Duodenal mucosa (tissue), 2 donors: ENCODE results near the gene LTN1.
"Not testable (repeated sequence)": the region's sequence is repeated elsewhere in the genome, so short reads cannot be mapped to it uniquely, and the experiment has no call there.

Experiments used
- H3K27ac ChIP-seq: one replicate; pipeline ENCODE4 v1.7.0; 2013; ENCODE audit warnings: low read depth, low read length
- H3K27me3 ChIP-seq, 2 donors: one replicate each; pipeline ENCODE4 v1.7.0; 2013; ENCODE audit warnings: low read length in 2 of 2, control low read depth in 1 of 2; ENCODE audit not compliant: insufficient read depth in 2 of 2, control insufficient read depth in 1 of 2
- H3K36me3 ChIP-seq, 2 donors: one replicate each; pipeline ENCODE4 v1.7.0; 2013; ENCODE audit warnings: low read length in 2 of 2, control low read depth in 1 of 2; ENCODE audit not compliant: insufficient read depth in 2 of 2, control insufficient read depth in 1 of 2
- H3K4me1 ChIP-seq, 2 donors: one replicate each; pipeline ENCODE4 v1.7.0; 2013; ENCODE audit warnings: low read length in 2 of 2, control low read depth in 1 of 2; ENCODE audit not compliant: insufficient read depth in 2 of 2, control insufficient read depth in 1 of 2
- H3K4me3 ChIP-seq, 2 donors: one replicate each; pipeline ENCODE4 v1.7.0; 2013; ENCODE audit warnings: low read length in 2 of 2, low read depth in 1 of 2
- H3K9ac ChIP-seq, 2 donors: one replicate each; pipeline ENCODE4 v1.7.0; 2013; ENCODE audit warnings: low read length in 2 of 2, low read depth in 1 of 2
- H3K9me3 ChIP-seq, 2 donors: one replicate each; pipeline ENCODE4 v1.7.0; 2013; ENCODE audit warnings: low read length in 2 of 2, control low read depth in 1 of 2; ENCODE audit not compliant: control insufficient read depth in 1 of 2

The LTN1 gene

GRCh38 chr21:29022166-29022565 lies 29.5 kb upstream of the LTN1 start:
- peaks cover 10 to 28% of the 10 kb centered on the region in 2 donors for H3K4me1 ChIP-seq
- H3K9me3 ChIP-seq: no peaks in the 10 kb centered on the region
- H3K36me3 ChIP-seq: no peaks in the 10 kb centered on the region
- no peaks in the 10 kb centered on the region for H3K27me3 ChIP-seq
- H3K27ac ChIP-seq: no peak overlapping the region
- H3K9ac ChIP-seq: no peak overlapping the region
- no peak overlapping the region for H3K4me3 ChIP-seq

- Histone ChIP-seq H3K9ac (peak overlapping the region; percentile 88 to 94), H3K9me3 (no peaks in the 10 kb centered on the region), H3K27ac (peak overlapping the region; percentile 72), H3K36me3 (no peaks in the 10 kb centered on the region), H3K4me1 (peaks cover 0 to 16% of the 10 kb centered on the region in 2 donors), H3K27me3 (no peaks in the 10 kb centered on the region), H3K4me3 (peak overlapping the region; percentile 97 to 98)
These were observed 25.9 kb upstream of the LTN1 start for GRCh38 chr21:29018540-29018939.

- Histone ChIP-seq H3K4me3 (peak overlapping the region; percentile 97 to 98), H3K27ac (no peak overlapping the region), H3K36me3 (no peaks in the 10 kb centered on the region), H3K4me1 (peaks cover 0 to 16% of the 10 kb centered on the region in 2 donors), H3K9ac (peak overlapping the region; percentile 88 to 94), H3K9me3 (no peaks in the 10 kb centered on the region), H3K27me3 (no peaks in the 10 kb centered on the region)
These were observed 25.1 kb upstream of the LTN1 start for GRCh38 chr21:29017639-29018237.

- peaks cover 6 to 21% of the 10 kb centered on the region in 2 donors for H3K36me3 ChIP-seq
- H3K4me3 ChIP-seq, H3K9me3 ChIP-seq: not testable (repeated sequence)
These were observed 18.6 kb upstream of the LTN1 start for GRCh38 chr21:29011236-29011635.

GRCh38 chr21:29008367-29008766 lies 15.7 kb upstream of the LTN1 start:
- Histone ChIP-seq H3K27me3 (no peaks in the 10 kb centered on the region), H3K36me3 (peaks cover 6 to 21% of the 10 kb centered on the region in 2 donors), H3K4me3 (no peak overlapping the region), H3K27ac (no peak overlapping the region), H3K9ac (no peak overlapping the region), H3K9me3 (no peaks in the 10 kb centered on the region), H3K4me1 (peaks cover 0 to 4% of the 10 kb centered on the region in 2 donors)

More at GRCh38 chr21:29011236-29011635, 18.6 kb upstream of the LTN1 start:
- not testable (repeated sequence) for H3K9ac ChIP-seq, H3K27ac ChIP-seq, H3K27me3 ChIP-seq, H3K4me1 ChIP-seq

- Histone ChIP-seq H3K36me3 (peaks cover 6 to 21% of the 10 kb centered on the region in 2 donors), H3K9me3 (no peaks in the 10 kb centered on the region), H3K27ac (no peak overlapping the region), H3K4me3 (no peak overlapping the region), H3K9ac (no peak overlapping the region), H3K27me3 (no peaks in the 10 kb centered on the region), H3K4me1 (peaks cover 0 to 5% of the 10 kb centered on the region in 2 donors)
These were observed 15.1 kb upstream of the LTN1 start for GRCh38 chr21:29007810-29008209.

GRCh38 chr21:29007135-29007534 lies 14.5 kb upstream of the LTN1 start:
- Histone ChIP-seq H3K27me3 (no peaks in the 10 kb centered on the region), H3K4me1 (peaks cover 0 to 8% of the 10 kb centered on the region in 2 donors), H3K9ac (no peak overlapping the region), H3K4me3 (no peak overlapping the region), H3K9me3 (no peaks in the 10 kb centered on the region), H3K27ac (no peak overlapping the region), H3K36me3 (peaks cover 6 to 21% of the 10 kb centered on the region in 2 donors)

GRCh38 chr21:29005696-29006095 lies 13.0 kb upstream of the LTN1 start:
- H3K27ac ChIP-seq: no peak overlapping the region
- no peaks in the 10 kb centered on the region for H3K9me3 ChIP-seq
- H3K36me3 ChIP-seq: peaks cover 6 to 21% of the 10 kb centered on the region in 2 donors
- H3K4me1 ChIP-seq: peaks cover 0 to 8% of the 10 kb centered on the region in 2 donors
- H3K27me3 ChIP-seq: no peaks in the 10 kb centered on the region
- H3K4me3 ChIP-seq: no peak overlapping the region
- no peak overlapping the region for H3K9ac ChIP-seq

GRCh38 chr21:29002442-29003144 lies 9.9 kb upstream of the LTN1 start:
- peak overlapping the region; percentile 79 to 94 for H3K9ac ChIP-seq
- H3K9me3 ChIP-seq: no peaks in the 10 kb centered on the region
- peaks cover 0 to 8% of the 10 kb centered on the region in 2 donors for H3K4me1 ChIP-seq
- H3K27me3 ChIP-seq: no peaks in the 10 kb centered on the region
- peak overlapping the region; percentile 72 to 86 for H3K4me3 ChIP-seq
- peak overlapping the region; percentile 87 for H3K27ac ChIP-seq
- peaks cover 6 to 8% of the 10 kb centered on the region in 2 donors for H3K36me3 ChIP-seq

GRCh38 chr21:28993293-28993629 lies 584 bp upstream of the LTN1 start:
- H3K36me3 ChIP-seq: no peaks in the 10 kb centered on the region
- peak overlapping the region; percentile 40 for H3K27ac ChIP-seq
- H3K9me3 ChIP-seq: no peaks in the 10 kb centered on the region
- no peaks in the 10 kb centered on the region for H3K27me3 ChIP-seq
- peaks cover 11 to 21% of the 10 kb centered on the region in 2 donors for H3K4me1 ChIP-seq
- peak overlapping the region; percentile 55 to 90 for H3K9ac ChIP-seq
- H3K4me3 ChIP-seq: peak overlapping the region; percentile 88 to 98
